CD4-positive, alpha-beta T cell treated with Interleukin-10 for 1 hour (primary cell): ENCODE data around the gene ADGRG1.
"Not testable (repeated sequence)": the region's sequence is repeated elsewhere in the genome, so short reads cannot be mapped to it uniquely, and the experiment has no call there.

Source experiments
- DNase-seq: peaks from one replicate; pipeline ENCODE4 v3.0.0-alpha.2; 2020

The ADGRG1 gene

GRCh38 chr16:57668630-57669475 is 40.4 kb downstream of the ADGRG1 start:
- no peak for DNase-seq

GRCh38 chr16:57669476-57670162 is 41.2 kb downstream of the ADGRG1 start:
- DNase-seq: no peak

GRCh38 chr16:57670196-57670595 is 41.8 kb downstream of the ADGRG1 start:
- no peak for DNase-seq

DNA sequence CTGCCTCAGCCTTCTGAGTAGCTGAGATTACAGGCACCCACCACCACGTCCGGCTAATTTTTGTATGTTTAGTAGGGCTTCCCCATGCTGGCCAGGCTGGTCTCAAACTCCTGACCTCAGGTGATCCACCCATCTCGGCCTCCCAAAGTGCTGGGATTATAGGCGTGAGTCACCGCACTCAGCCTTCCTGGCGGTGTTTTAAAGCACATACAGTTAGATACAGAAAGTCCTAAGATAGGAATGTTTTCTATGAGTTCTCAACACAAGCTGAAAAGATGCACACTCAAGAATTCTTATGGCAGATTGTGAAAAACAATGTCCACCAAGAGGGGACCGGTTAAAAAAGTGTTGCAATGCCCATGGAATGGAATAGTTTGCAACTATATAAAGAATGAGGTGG is 43.0 kb downstream of the ADGRG1 start:
- DNase-seq: not testable (repeated sequence)

DNA sequence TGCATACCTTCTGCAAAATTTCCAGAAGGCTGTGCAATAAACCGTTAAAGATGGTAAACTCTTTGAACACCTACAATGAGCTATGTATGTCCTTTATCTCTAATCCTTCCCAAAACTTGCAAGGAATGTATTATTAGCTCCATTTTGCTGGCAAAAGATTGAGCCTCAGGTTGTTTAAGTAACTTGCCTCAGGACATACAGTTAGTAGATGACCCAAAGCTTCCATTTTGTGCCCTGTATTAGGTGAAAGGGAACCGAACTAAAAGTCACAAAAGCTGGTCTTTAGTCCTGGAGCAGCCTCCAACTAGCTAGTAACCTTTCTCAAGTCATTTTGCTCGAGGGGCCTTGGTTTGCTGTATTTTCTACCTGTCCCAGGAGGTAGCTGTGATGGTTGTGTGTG is 44.0 kb downstream of the ADGRG1 start:
- DNase-seq: no peak

DNA sequence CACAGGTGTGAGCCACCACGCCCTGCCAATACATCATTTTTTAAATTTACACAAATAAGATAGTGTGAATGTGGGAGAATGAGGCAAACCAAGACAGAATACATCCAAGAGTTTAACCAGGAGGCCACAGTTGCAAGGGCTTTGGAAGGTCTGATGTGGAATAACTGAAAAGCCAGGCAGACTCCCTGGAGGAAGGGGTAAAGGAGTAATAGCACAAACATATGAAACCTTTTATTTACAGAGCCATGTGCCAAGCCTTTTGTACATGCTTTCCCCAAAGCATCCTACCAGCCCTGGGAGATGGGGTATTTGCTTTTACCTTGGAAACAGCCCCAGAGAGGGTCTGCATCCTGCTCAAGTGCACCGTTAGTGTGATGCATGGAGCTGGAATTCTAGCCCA is 44.4 kb downstream of the ADGRG1 start:
- DNase-seq: no peak

- no peak for DNase-seq
Observed at GRCh38 chr16:57675741-57676551, 47.5 kb downstream of the ADGRG1 start.

GRCh38 chr16:57676553-57677085 is 48.2 kb downstream of the ADGRG1 start:
- no peak for DNase-seq

GRCh38 chr16:57677622-57678369 is 49.4 kb downstream of the ADGRG1 start:
- DNase-seq: no peak

GRCh38 chr16:57679016-57679415 is 50.6 kb downstream of the ADGRG1 start:
- DNase-seq: no peak

GRCh38 chr16:57679767-57680482 is 51.5 kb downstream of the ADGRG1 start:
- DNase-seq: no peak

- no peak for DNase-seq
Observed at GRCh38 chr16:57680842-57681375, 52.5 kb downstream of the ADGRG1 start.

DNA sequence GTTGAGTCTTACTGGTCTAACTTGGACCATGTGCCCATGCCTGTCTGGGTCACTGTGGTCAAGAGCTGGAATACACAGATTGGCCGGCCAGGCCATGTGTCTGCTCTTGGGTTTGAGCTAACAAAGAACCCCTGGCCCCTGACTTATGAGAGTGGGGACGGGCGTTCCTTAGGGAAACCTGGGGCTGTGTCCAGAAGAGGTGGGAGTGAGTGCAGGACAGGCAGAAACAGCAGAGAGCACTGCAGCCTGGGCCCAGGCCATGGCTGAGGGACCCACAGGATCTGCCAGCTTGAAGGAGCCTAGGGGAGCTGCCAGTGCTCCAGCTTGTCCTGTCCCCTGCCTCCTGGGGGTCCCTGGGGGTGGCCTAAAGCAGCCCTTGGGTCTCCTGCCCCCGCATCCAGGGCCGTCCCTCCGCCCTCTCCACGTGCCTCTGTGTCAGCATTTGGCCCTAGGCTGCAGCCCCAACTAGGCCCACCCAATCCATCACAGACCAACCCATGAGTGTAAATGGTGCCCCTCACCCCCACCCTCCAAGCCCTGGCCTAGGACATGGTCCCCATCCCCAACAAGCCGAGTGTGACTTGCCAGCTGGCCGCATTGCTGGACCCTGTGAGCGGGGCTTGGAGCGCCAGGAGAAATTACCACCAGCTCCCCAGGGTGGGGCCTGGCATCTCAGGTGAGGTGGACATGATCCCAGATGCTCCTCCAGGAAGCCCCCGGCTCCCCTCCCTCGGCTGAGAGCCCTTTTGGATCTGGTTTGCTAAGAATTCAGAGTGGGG is 53.7 kb downstream of the ADGRG1 start:
- DNase-seq: no peak

DNA sequence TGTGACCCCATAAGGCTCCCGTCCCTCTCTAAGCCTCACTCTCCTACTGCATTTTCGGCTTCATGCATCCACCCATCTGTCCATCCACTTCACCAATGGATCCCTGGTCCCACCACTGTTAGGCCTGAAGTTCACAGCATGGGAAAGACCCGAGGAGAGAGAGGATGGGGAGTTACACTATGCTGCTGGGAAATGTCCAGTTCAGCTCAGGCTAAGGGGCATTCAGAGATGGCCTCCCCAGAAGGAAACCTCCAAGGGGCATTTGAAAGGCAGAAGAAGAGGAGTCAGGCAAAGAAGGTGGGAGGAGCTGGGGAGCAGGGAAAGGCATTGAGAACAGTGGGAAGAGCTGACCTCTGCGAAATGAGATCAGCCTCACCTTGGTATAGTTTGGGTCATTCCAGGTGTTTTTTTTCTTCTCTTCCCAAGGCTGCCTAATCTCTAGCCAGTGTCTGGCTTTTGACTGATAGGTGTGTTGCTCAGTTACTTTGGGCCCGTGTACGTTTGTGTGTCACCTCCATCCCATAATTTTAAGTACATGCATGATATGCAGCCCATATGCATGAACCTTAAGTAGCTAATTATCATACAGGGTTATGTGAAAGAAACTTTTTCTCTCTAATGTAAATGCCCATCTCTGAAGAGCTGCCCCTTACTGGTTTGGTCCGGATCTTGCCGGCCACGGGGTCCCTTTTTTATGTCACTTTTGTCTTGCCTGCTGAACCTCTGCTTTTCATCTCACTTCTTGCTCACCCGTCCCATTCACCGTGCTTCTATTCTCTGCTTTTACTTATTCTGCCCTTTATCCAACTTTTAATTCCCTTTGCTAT is 54.6 kb downstream of the ADGRG1 start:
- DNase-seq: no peak

- DNase-seq: no peak
Observed at GRCh38 chr16:57683636-57684545, 55.5 kb downstream of the ADGRG1 start.

- no peak for DNase-seq
Observed at GRCh38 chr16:57684626-57685358, 56.4 kb downstream of the ADGRG1 start.

- no peak for DNase-seq
Observed at GRCh38 chr16:57685633-57686032, 57.2 kb downstream of the ADGRG1 start.

DNA sequence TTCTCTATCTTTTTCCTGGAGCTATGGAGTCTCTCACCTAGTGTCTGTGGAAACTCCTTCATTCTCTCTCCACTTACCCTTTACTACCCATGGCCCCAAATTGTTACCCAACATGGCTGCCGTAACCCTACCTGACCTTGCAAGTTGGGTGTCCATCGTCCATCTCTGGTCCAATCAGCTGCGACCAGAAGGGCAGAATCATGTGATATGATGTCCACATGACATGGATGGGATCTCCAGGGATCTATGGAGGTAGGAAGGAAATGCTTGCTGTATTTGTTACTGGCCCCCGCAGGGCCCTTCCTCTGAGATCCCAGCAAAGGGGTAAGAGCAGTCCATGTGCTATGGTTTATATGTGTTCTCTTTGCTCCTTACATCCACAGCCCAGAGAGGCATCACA is 58.1 kb downstream of the ADGRG1 start:
- DNase-seq: no peak
